Right atrium auricular region (tissue), 2 donors: ENCODE measurements around the gene FYCO1. TPM values are rescaled to one million over a fixed set of nuclear protein-coding genes. Genes with fewer than 3 reads are reported as not detected.

Source experiments
- DNase-seq: peaks from one replicate; pipeline ENCODE4 v3.0.0-alpha.2; 2019; ENCODE audit warnings: low spot score
- H3K27ac ChIP-seq, 2 donors: fragments of 200-600 bp; sonication (generic); 1 replicate in 1 of 2; 2 replicates in 1 of 2; pipeline ENCODE4 v1.5.1; 2016 to 2019
- H3K27me3 ChIP-seq, 2 donors: fragments of 200-600 bp; sonication (generic); one replicate each; pipeline versions ENCODE4 v1.5.1 to v1.6.0; 2017 to 2019
- H3K36me3 ChIP-seq: fragments of 200-600 bp; sonication (generic); one replicate; pipeline ENCODE4 v1.5.1; 2016
- H3K4me1 ChIP-seq, 2 donors: fragments of 200-600 bp; sonication (generic); one replicate each; pipeline versions ENCODE4 v1.5.1 to v1.6.0; 2017 to 2019
- H3K4me3 ChIP-seq, 2 donors: fragments of 200-600 bp; sonication (generic); 1 replicate in 1 of 2; 2 replicates in 1 of 2; pipeline ENCODE4 v1.5.1; 2017 to 2019; ENCODE audit warnings: mild to moderate bottlenecking in 1 of 2, moderate library complexity in 1 of 2
- H3K9me3 ChIP-seq, 2 donors: fragments of 200-600 bp; sonication (generic); one replicate each; pipeline ENCODE4 v1.5.1; 2019
- total RNA-seq, 2 donors: library from RNA; depleted of rRNA; stranded (reverse); fragments of >200 nt; gene quantifications; one replicate each; pipeline ENCODE4 v1.1.0, GENCODE V29; 2016
- TF ChIP-seq, protein P1 (sequence below), 2 donors: fragments of 200-600 bp; sonication (generic); IDR thresholded peaks; one replicate each; pipeline ENCODE4 v1.5.1; 2019; ENCODE audit warnings: antibody characterized with exemption in 2 of 2

The FYCO1 gene
- total RNA-seq, 2 donors from 2014 or later: 67.2 to 116 TPM

DNA sequence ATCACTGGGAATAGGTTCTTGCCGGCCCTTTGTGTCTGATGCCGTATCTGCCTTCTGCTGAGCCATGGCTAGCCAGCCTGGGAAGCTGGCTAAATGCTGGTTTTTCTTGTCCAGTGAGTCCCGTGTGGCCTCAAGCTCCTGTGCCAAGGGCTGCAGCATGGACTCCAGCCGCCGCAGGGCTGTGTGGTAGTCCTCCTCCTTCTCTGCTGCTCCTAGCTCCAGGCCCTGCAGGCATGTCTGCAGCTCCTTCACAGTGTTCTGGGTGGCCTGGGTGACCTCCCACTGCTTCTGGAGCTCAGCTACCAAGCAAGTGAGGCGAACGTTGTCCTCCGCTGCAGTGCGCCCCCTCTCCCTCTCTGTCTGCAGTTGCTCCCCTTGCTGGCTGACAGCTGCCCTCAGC is 27.5 kb downstream of the FYCO1 start:
- Histone ChIP-seq H3K4me3 (no peak overlapping the region), H3K9me3 (no peaks in the 10 kb centered on the region), H3K27ac (no peak overlapping the region), H3K36me3 (peaks cover 81% of the 10 kb centered on the region), H3K27me3 (no peaks in the 10 kb centered on the region), H3K4me1 (peaks cover 0 to 39% of the 10 kb centered on the region in 2 donors)
- DNase-seq: no peak
- TF ChIP-seq, protein P1, sequence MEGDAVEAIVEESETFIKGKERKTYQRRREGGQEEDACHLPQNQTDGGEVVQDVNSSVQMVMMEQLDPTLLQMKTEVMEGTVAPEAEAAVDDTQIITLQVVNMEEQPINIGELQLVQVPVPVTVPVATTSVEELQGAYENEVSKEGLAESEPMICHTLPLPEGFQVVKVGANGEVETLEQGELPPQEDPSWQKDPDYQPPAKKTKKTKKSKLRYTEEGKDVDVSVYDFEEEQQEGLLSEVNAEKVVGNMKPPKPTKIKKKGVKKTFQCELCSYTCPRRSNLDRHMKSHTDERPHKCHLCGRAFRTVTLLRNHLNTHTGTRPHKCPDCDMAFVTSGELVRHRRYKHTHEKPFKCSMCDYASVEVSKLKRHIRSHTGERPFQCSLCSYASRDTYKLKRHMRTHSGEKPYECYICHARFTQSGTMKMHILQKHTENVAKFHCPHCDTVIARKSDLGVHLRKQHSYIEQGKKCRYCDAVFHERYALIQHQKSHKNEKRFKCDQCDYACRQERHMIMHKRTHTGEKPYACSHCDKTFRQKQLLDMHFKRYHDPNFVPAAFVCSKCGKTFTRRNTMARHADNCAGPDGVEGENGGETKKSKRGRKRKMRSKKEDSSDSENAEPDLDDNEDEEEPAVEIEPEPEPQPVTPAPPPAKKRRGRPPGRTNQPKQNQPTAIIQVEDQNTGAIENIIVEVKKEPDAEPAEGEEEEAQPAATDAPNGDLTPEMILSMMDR (IDR thresholded peaks at IDR 0.05): no peak

DNA sequence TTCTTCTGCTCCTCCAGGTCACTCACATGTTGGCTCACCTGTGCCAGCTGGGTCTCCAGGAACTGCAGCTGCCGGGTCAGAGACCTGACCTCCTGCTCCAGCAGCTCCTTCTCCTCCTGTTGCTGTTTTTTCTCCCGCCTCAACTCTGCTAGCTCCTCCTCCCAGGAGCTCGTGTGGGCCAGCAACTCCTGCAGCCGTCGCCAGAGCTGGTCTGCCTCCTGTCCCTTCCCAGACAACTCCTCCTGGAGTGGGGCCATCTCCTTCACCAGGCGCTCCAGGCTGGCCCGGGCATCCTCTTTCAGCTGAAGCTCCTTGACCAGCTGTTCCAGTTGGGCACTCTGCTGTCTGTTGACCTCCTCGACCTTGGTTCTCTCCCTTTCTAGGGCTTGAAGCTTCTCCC is 27.9 kb downstream of the FYCO1 start:
- peaks cover 0 to 39% of the 10 kb centered on the region in 2 donors for H3K4me1 ChIP-seq
- no peak overlapping the region for H3K27ac ChIP-seq
- H3K36me3 ChIP-seq: peaks cover 83% of the 10 kb centered on the region

DNA sequence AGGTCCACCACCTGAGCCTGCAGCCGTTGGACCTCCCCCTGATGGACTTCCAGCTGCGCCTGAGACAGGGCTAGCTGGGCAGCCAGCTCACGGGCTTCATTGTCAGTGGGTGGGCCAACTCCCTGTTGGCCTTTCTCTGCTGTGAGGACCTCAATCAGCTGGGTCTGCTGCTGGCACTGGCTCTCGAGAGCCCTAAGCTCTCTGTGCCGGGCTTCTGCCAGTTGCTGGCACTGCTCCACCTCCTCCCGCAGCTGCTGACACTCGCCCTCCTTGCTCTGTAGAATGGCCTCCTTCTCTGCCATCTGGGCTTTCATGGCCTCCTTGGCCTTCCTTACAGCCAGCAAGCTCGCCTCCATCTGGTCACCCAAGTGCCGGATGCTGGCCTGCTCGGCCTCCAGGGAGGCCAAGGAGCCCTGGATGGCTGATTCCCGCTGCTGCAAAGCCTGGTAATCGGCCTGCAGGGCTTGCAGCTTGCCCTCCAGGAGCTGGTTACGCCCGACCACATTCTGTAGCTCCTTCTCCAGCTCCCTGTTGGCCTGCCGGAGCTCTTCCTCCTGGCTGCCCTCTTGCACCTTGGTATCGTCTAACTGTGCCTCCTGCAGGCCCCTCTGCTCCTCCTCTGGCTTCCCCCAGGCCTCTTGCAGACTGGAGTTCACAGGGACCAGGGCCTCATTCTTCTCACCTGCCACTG is 28.5 kb downstream of the FYCO1 start:
- Histone ChIP-seq H3K4me3 (no peak overlapping the region), H3K27ac (no peak overlapping the region), H3K4me1 (peaks cover 0 to 39% of the 10 kb centered on the region in 2 donors), H3K36me3 (peaks cover 90% of the 10 kb centered on the region), H3K27me3 (no peaks in the 10 kb centered on the region), H3K9me3 (no peaks in the 10 kb centered on the region)
- TF ChIP-seq, protein P1 (IDR thresholded peaks at IDR 0.05): no peak
- DNase-seq: no peak

More for the DNA sequence above, 27.9 kb downstream of the FYCO1 start:
- no peak for DNase-seq
- no peaks in the 10 kb centered on the region for H3K27me3 ChIP-seq
- no peaks in the 10 kb centered on the region for H3K9me3 ChIP-seq
- no peak overlapping the region for H3K4me3 ChIP-seq
- TF ChIP-seq, protein P1 (IDR thresholded peaks at IDR 0.05): no peak

- Histone ChIP-seq H3K27ac (no peak overlapping the region), H3K4me3 (no peak overlapping the region), H3K36me3 (peaks cover 96% of the 10 kb centered on the region), H3K27me3 (no peaks in the 10 kb centered on the region), H3K9me3 (no peaks in the 10 kb centered on the region), H3K4me1 (peaks cover 0 to 39% of the 10 kb centered on the region in 2 donors)
- no peak for DNase-seq
- TF ChIP-seq, protein P1 (IDR thresholded peaks at IDR 0.05): no peak
Observed at GRCh38 chr3:45966371-45966791, 29.2 kb downstream of the FYCO1 start.

- DNase-seq: no peak
- TF ChIP-seq, protein P1 (IDR thresholded peaks at IDR 0.05): no peak
- H3K4me1 ChIP-seq: peaks cover 0 to 39% of the 10 kb centered on the region in 2 donors
- no peaks in the 10 kb centered on the region for H3K9me3 ChIP-seq
- H3K4me3 ChIP-seq: no peak overlapping the region
- H3K36me3 ChIP-seq: peaks cover 97% of the 10 kb centered on the region
- no peak overlapping the region for H3K27ac ChIP-seq
- H3K27me3 ChIP-seq: no peaks in the 10 kb centered on the region
Observed at GRCh38 chr3:45965653-45966052, 30.0 kb downstream of the FYCO1 start.

DNA sequence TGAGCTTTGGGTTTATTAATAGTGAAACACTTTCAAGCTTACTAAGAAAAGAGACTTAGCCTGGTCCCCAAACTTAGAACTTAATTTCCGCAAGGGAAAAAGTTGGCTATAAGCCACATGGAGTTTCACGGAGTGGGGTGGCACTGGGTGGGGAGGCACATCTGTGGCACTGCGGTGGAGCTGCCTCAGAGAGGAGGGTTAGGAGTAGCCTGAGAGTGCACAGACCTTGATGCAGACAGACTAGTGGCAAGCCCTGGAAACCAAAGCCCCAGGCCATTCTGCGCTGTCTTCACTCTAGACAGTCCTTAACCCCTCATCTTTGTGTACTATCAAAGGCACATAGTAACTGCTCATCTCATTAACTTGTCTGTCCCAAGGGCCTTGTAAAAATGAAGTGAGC is 30.4 kb downstream of the FYCO1 start:
- no peaks in the 10 kb centered on the region for H3K27me3 ChIP-seq
- H3K9me3 ChIP-seq: no peaks in the 10 kb centered on the region
- no peak overlapping the region for H3K27ac ChIP-seq
- no peak overlapping the region for H3K4me3 ChIP-seq
- TF ChIP-seq, protein P1 (IDR thresholded peaks at IDR 0.05): no peak
- DNase-seq: no peak
- peaks cover 97% of the 10 kb centered on the region for H3K36me3 ChIP-seq
- H3K4me1 ChIP-seq: peaks cover 0 to 39% of the 10 kb centered on the region in 2 donors
